HEK293 (cell line): ENCODE measurements around the gene LRP1B.

Source experiments
- CTCF ChIA-PET: fragments of 350-600 bp; formaldehyde crosslinking; extraction: SDS; loops from one replicate; lab custom pipeline; 2021; ENCODE audit warnings: antibody characterized with exemption; lab: Yijun Ruan, JAX
- POLR2A ChIA-PET: fragments of 300-600 bp; formaldehyde crosslinking; extraction: SDS; loops from one replicate; lab custom pipeline; 2020; ENCODE audit warnings: antibody characterized with exemption, inconsistent platforms; lab: Yijun Ruan, JAX
- H3K27ac ChIP-seq: fragments of 200-500 bp; sonication (Bioruptor generic); 2 replicates; pipeline ENCODE4 v1.5.1; 2014; ENCODE audit warnings: low read depth, low read length, control low read depth, inconsistent platforms; ENCODE audit errors: extremely low read depth
- H3K36me3 ChIP-seq, 2 experiments: fragments of 200-500 bp in 1 of 2; sonication (Bioruptor generic) in 1 of 2; 1 replicate in 1 of 2; 2 replicates in 1 of 2; pipeline ENCODE4 v1.5.1; 2014 to 2017; ENCODE audit warnings: inconsistent platforms in 2 of 2, low read length in 2 of 2; ENCODE audit not compliant: control insufficient read depth in 2 of 2, insufficient read depth in 1 of 2
- H3K4me1 ChIP-seq: fragments of 200-500 bp; sonication (Bioruptor generic); 2 replicates; pipeline ENCODE4 v1.5.1; 2014; ENCODE audit warnings: mild to moderate bottlenecking, low read length, inconsistent platforms; ENCODE audit not compliant: control insufficient read depth, insufficient read depth
- H3K4me3 ChIP-seq: 2 replicates; pipeline ENCODE4 v1.5.1; 2011; ENCODE audit warnings: low read depth, mild to moderate bottlenecking, control low read depth, low read length, moderate library complexity
- H3K9me3 ChIP-seq: fragments of 200-500 bp; sonication (Bioruptor generic); 2 replicates; pipeline ENCODE4 v1.5.1; 2014; ENCODE audit warnings: low read depth, low read length, inconsistent platforms; ENCODE audit not compliant: control insufficient read depth, insufficient read depth
- GLI4 ChIP-seq: fragments of 450-650 bp; formaldehyde crosslinking; IDR thresholded peaks from 2 replicates; pipeline ENCODE4 v1.5.1; 2016; ENCODE audit warnings: missing biosample characterization, missing genetic modification characterization
- HOXC10 ChIP-seq: sonication (generic); formaldehyde crosslinking; IDR thresholded peaks from 2 replicates; pipeline ENCODE4 v1.8.1; 2023; ENCODE audit warnings: mild to moderate bottlenecking, missing genetic modification reagents
- KLF7 ChIP-seq: fragments of 450-650 bp; formaldehyde crosslinking; IDR thresholded peaks from 2 replicates; pipeline ENCODE4 v1.5.1; 2016; ENCODE audit warnings: missing biosample characterization, missing genetic modification characterization, borderline replicate concordance
- PRDM2 ChIP-seq: fragments of 450-650 bp; formaldehyde crosslinking; IDR thresholded peaks from 2 replicates; pipeline ENCODE4 v1.5.1; 2016; ENCODE audit warnings: missing biosample characterization, missing genetic modification characterization, borderline replicate concordance
- TSHZ1 ChIP-seq: fragments of 450-650 bp; formaldehyde crosslinking; IDR thresholded peaks from 2 replicates; pipeline ENCODE4 v1.5.1; 2016; ENCODE audit warnings: missing biosample characterization, missing genetic modification characterization, borderline replicate concordance
- YY1 ChIP-seq: fragments of 450-650 bp; formaldehyde crosslinking; IDR thresholded peaks from 2 replicates; pipeline ENCODE4 v1.5.1; 2018; ENCODE audit warnings: missing biosample characterization, missing genetic modification characterization
- ZBTB10 ChIP-seq: fragments of 450-650 bp; formaldehyde crosslinking; IDR thresholded peaks from 2 replicates; pipeline ENCODE4 v1.5.1; 2016; ENCODE audit warnings: missing biosample characterization, missing genetic modification characterization
- ZBTB7A ChIP-seq: fragments of 450-650 bp; formaldehyde crosslinking; IDR thresholded peaks from 2 replicates; pipeline ENCODE4 v1.5.1; 2016; ENCODE audit warnings: low read depth, missing biosample characterization, missing genetic modification characterization
- ZNF112 ChIP-seq: fragments of 450-650 bp; formaldehyde crosslinking; IDR thresholded peaks from 2 replicates; pipeline ENCODE4 v1.5.0; 2017; ENCODE audit warnings: missing biosample characterization, missing genetic modification characterization
- ZNF140 ChIP-seq: fragments of 450-650 bp; formaldehyde crosslinking; IDR thresholded peaks from 2 replicates; pipeline ENCODE4 v1.5.1; 2016; ENCODE audit warnings: missing biosample characterization, missing genetic modification characterization
- ZNF157 ChIP-seq: fragments of 450-650 bp; formaldehyde crosslinking; IDR thresholded peaks from 2 replicates; pipeline ENCODE4 v1.5.1; 2016; ENCODE audit warnings: missing biosample characterization, missing genetic modification characterization
- ZNF184 ChIP-seq: fragments of 450-650 bp; IDR thresholded peaks from 2 replicates; pipeline ENCODE4 v1.5.1; 2018; ENCODE audit warnings: missing biosample characterization, mild to moderate bottlenecking, missing genetic modification characterization
- ZNF19 ChIP-seq: fragments of 450-650 bp; formaldehyde crosslinking; IDR thresholded peaks from 2 replicates; pipeline ENCODE4; 2016; ENCODE audit warnings: missing biosample characterization, missing genetic modification characterization, low read depth
- ZNF248 ChIP-seq: fragments of 450-650 bp; formaldehyde crosslinking; IDR thresholded peaks from 2 replicates; pipeline ENCODE4 v1.5.1; 2017; ENCODE audit warnings: missing biosample characterization, missing genetic modification characterization
- ZNF26 ChIP-seq: fragments of 450-650 bp; formaldehyde crosslinking; IDR thresholded peaks from 2 replicates; pipeline ENCODE4 v1.5.1; 2016; ENCODE audit warnings: missing biosample characterization, missing genetic modification characterization
- ZNF37A ChIP-seq: fragments of 450-650 bp; IDR thresholded peaks from 2 replicates; pipeline ENCODE4 v1.5.1; 2018; ENCODE audit warnings: missing biosample characterization, missing genetic modification characterization
- ZNF433 ChIP-seq: fragments of 450-650 bp; formaldehyde crosslinking; IDR thresholded peaks from 2 replicates; pipeline ENCODE4 v1.5.1; 2016; ENCODE audit warnings: missing biosample characterization, missing genetic modification characterization, low read depth
- ZNF510 ChIP-seq: fragments of 450-650 bp; formaldehyde crosslinking; IDR thresholded peaks from 2 replicates; pipeline ENCODE4 v1.5.1; 2018; ENCODE audit warnings: mild to moderate bottlenecking, missing genetic modification characterization, missing biosample characterization; ENCODE audit not compliant: insufficient replicate concordance
- ZNF621 ChIP-seq: fragments of 450-650 bp; formaldehyde crosslinking; IDR thresholded peaks from 2 replicates; pipeline ENCODE4 v1.5.1; 2017; ENCODE audit warnings: missing biosample characterization, missing genetic modification characterization
- ZNF645 ChIP-seq: fragments of 450-650 bp; formaldehyde crosslinking; IDR thresholded peaks from 2 replicates; pipeline ENCODE4; 2016; ENCODE audit warnings: missing biosample characterization, missing genetic modification characterization
- ZNF677 ChIP-seq: fragments of 450-650 bp; IDR thresholded peaks from 2 replicates; pipeline ENCODE4 v1.5.0; 2018; ENCODE audit warnings: missing biosample characterization, mild to moderate bottlenecking, missing genetic modification characterization, moderate library complexity
- ZNF777 ChIP-seq: fragments of 450-650 bp; formaldehyde crosslinking; IDR thresholded peaks from 2 replicates; pipeline ENCODE4 v1.5.1; 2017; ENCODE audit warnings: missing biosample characterization, missing genetic modification characterization, borderline replicate concordance
- ZNF792 ChIP-seq: fragments of 450-650 bp; formaldehyde crosslinking; IDR thresholded peaks from 2 replicates; pipeline ENCODE4 v1.5.1; 2016; ENCODE audit warnings: missing biosample characterization, missing genetic modification characterization

Gene LRP1B

GRCh38 chr2:140256080-140256479, 1874.7 kb downstream of the LRP1B start (continued):
- no peak for TF ChIP-seq TSHZ1 (tag by site-specific recombination)
- no peak for TF ChIP-seq KLF7 (tag by site-specific recombination)
- TF ChIP-seq HOXC10 (CRISPR knock-in tag) = no peak
- TF ChIP-seq ZBTB10 (tag by site-specific recombination) = no peak
- TF ChIP-seq ZNF792 (tag by site-specific recombination) = no peak
- TF ChIP-seq, all 188 proteins: peak for 0

GRCh38 chr2:140249821-140250220, 1881.0 kb downstream of the LRP1B start:
- CTCF ChIA-PET = no interaction called here
- Histone ChIP-seq H3K9me3 (no peaks in the 10 kb centered on the region), H3K4me1 (no peaks in the 10 kb centered on the region), H3K4me3 (no peak overlapping the region), H3K27ac (no peak overlapping the region), H3K36me3 (no peaks in the 10 kb centered on the region)
- TF ChIP-seq ZNF677 (no peak), ZNF140 (no peak), ZNF26 (tag by site-specific recombination) (no peak), ZNF777 (no peak), ZNF157 (tag by site-specific recombination) (no peak), ZNF433 (tag by site-specific recombination) (no peak), YY1 (no peak), ZNF112 (no peak), ZNF645 (no peak), GLI4 (tag by site-specific recombination) (no peak), PRDM2 (tag by site-specific recombination) (no peak), ZBTB7A (tag by site-specific recombination) (no peak), ZNF621 (tag by site-specific recombination) (no peak), ZNF19 (no peak), ZNF37A (tag by site-specific recombination) (no peak), ZNF184 (tag by site-specific recombination) (no peak), ZNF510 (tag by site-specific recombination) (no peak), ZNF248 (no peak)
- POLR2A ChIA-PET = no interaction called here
